ENCODE results near the gene GUSB. TPM values are rescaled to one million over a fixed set of nuclear protein-coding genes. Genes with fewer than 3 reads are reported as not detected.

The GUSB gene
- total and polyA plus RNA-seq, 9 of the 15 experiments (the other 6 are each of a cell fraction or from before 2014, with no cell fraction given) = 22.7 to 102 (median 60.1) TPM

GRCh38 chr7:65978891-65979582 lies 3.0 kb downstream of the GUSB start:
- peak overlapping the region in 1 of 2 experiments; percentile 55; a peak in 1 of 4 replicates for H3K9ac ChIP-seq (ENCODE audit: insufficient read depth in 1 of 2, low read depth in 2 of 2, low read length in 2 of 2)
- H3K9me1 ChIP-seq (ENCODE audit: control insufficient read depth, insufficient read depth, low read length) = peaks cover 10% of the 10 kb centered on the region
- intact Hi-C loops (cut with micrococcal nuclease) = no loop called here
- FAIRE-seq (no peak), ATAC-seq (no peak), DNase-seq (ENCODE audit: extremely low read depth in 1 of 4, low spot score in 3 of 4) (no peak)
- H3K4me1 ChIP-seq (replicated peaks in 1 of 2; ENCODE audit: control insufficient read depth in 2 of 2, insufficient read depth in 2 of 2, low read length in 2 of 2) = peaks cover 14 to 42% of the 10 kb centered on the region in 2 experiments
- no peak overlapping the region for H3K4me3 ChIP-seq
- no peak overlapping the region for H3K4me2 ChIP-seq (ENCODE audit: insufficient read depth, low read length)
- ChIA-PET CTCF (ENCODE audit: low intra/inter-chr PET ratio) (no interaction called here), POLR2A (no interaction called here)
- H3K36me3 ChIP-seq (ENCODE audit: control insufficient read depth, insufficient read depth, low read length) = peaks cover 57% of the 10 kb centered on the region; the same call in 2 of the 3 replicates
- H2AFZ ChIP-seq (ENCODE audit: low read depth, low read length) = no peak overlapping the region
- no peaks in the 10 kb centered on the region for H3K27me3 ChIP-seq (ENCODE audit: control insufficient read depth in 2 of 2, insufficient read depth in 2 of 2, low read length in 2 of 2)
- no peaks in the 10 kb centered on the region for H3K9me3 ChIP-seq (replicated peaks; ENCODE audit: control insufficient read depth, insufficient read depth, low read depth, low read length)
- H3K79me2 ChIP-seq (ENCODE audit: control insufficient read depth, insufficient read depth, low read length) = peaks cover 34% of the 10 kb centered on the region
- H3K27ac ChIP-seq (ENCODE audit: extremely low read depth, low read depth, low read length) = no peak overlapping the region
- no TSS peak for BruUV-seq (replicated peaks)
- 95% methylated on average over 18 of the region's 18 CpGs for WGBS (ENCODE audit: insufficient coverage, low coverage, missing lambda C conversion rate)
- TF ChIP-seq NR2C2 (CRISPR knock-in tag; IDR thresholded peaks at IDR 0.05) (no peak), NR2C2 (tag; IDR thresholded peaks at IDR 0.05) (no peak), CBFA2T2 (conservative IDR thresholded peaks at IDR 0.05) (no peak), ATF3 (IDR thresholded peaks at IDR 0.05) (peak; percentile 37; the same call in 1 of the 2 replicates), ATF3 (CRISPR knock-in tag; conservative IDR thresholded peaks at IDR 0.05) (no peak)
- H4K20me1 ChIP-seq (replicated peaks; ENCODE audit: control insufficient read depth, insufficient read depth, low read length) = peaks cover 13% of the 10 kb centered on the region
- in situ Hi-C loops (cut with MboI) = no loop called here

Data from K562 (cell line).